Keratinocyte (primary cell): Measurements from ENCODE around the gene DPF3. TPM values are rescaled to one million over a fixed set of nuclear protein-coding genes. Genes with fewer than 3 reads are reported as not detected.

ENCODE experiments used
- DNase-seq: peaks from one replicate; pipeline ENCODE4 v3.0.0-alpha.2; 2011; ENCODE audit warnings: low read depth, missing footprints, low spot score
- FAIRE-seq: peaks from 2 replicates; lab custom pipeline; 2011; peaks lifted over from hg19 to GRCh38; lab: Jason Lieb, UNC
- H2AFZ ChIP-seq: 2 replicates; pipeline ENCODE4 v1.6.0; 2012; ENCODE audit warnings: low read length, control low read depth, inconsistent platforms; ENCODE audit not compliant: control insufficient read depth
- H3K27ac ChIP-seq: 2 replicates; pipeline ENCODE4 v1.5.1; 2011; ENCODE audit warnings: low read length; ENCODE audit not compliant: control insufficient read depth, insufficient read depth
- H3K27me3 ChIP-seq: 3 replicates; pipeline ENCODE4 v1.6.0; 2011; ENCODE audit warnings: low read length; ENCODE audit not compliant: control insufficient read depth, insufficient read depth; ENCODE audit errors: extremely low read depth
- H3K36me3 ChIP-seq, 2 experiments: 2 replicates in 1 of 2; 3 replicates in 1 of 2; pipeline ENCODE4 v1.5.1; 2011; ENCODE audit warnings: low read length in 2 of 2, mild to moderate bottlenecking in 1 of 2; ENCODE audit not compliant: control insufficient read depth in 2 of 2, insufficient read depth in 2 of 2; ENCODE audit errors: extremely low read depth in 1 of 2
- H3K4me1 ChIP-seq: 3 replicates; pipeline ENCODE4 v1.5.1; 2011; ENCODE audit warnings: low read length; ENCODE audit not compliant: control insufficient read depth, insufficient read depth; ENCODE audit errors: extremely low read depth
- H3K4me2 ChIP-seq: 3 replicates; pipeline ENCODE4 v1.6.0; 2011; ENCODE audit warnings: low read depth, low read length; ENCODE audit not compliant: control insufficient read depth, insufficient read depth; ENCODE audit errors: extremely low read depth
- H3K4me3 ChIP-seq, 3 experiments: fragments of 200-600 bp in 1 of 3; sonication (generic) in 1 of 3; 2 replicates in 2 of 3; 3 replicates in 1 of 3; pipeline ENCODE4 v1.5.1; 2011 to 2016; ENCODE audit warnings: low read length in 3 of 3, mild to moderate bottlenecking in 3 of 3, control low read depth in 2 of 3, inconsistent platforms in 1 of 3, low read depth in 1 of 3, mixed read lengths in 1 of 3, mixed run types in 1 of 3, moderate library complexity in 1 of 3; ENCODE audit not compliant: control insufficient read depth in 2 of 3, insufficient read depth in 2 of 3; ENCODE audit errors: extremely low read depth in 1 of 3
- H3K79me2 ChIP-seq: 2 replicates; pipeline ENCODE4 v1.6.0; 2012; ENCODE audit warnings: low read length; ENCODE audit not compliant: control insufficient read depth, insufficient read depth
- H3K9ac ChIP-seq: 3 replicates; pipeline ENCODE4 v1.6.0; 2011; ENCODE audit warnings: low read length; ENCODE audit not compliant: control insufficient read depth, insufficient read depth; ENCODE audit errors: extremely low read depth
- H3K9me1 ChIP-seq: 3 replicates; pipeline ENCODE4 v1.6.0; 2011; ENCODE audit warnings: low read length; ENCODE audit not compliant: control insufficient read depth, insufficient read depth; ENCODE audit errors: extremely low read depth
- H3K9me3 ChIP-seq: 2 replicates; pipeline ENCODE4 v1.5.1; 2012; ENCODE audit warnings: low read depth, low read length; ENCODE audit not compliant: control insufficient read depth
- H4K20me1 ChIP-seq: 3 replicates; pipeline ENCODE4 v1.6.0; 2011; ENCODE audit warnings: low read length; ENCODE audit not compliant: control insufficient read depth, insufficient read depth; ENCODE audit errors: extremely low read depth
- EZH2 ChIP-seq: IDR thresholded peaks from one replicate; pipeline ENCODE4 v1.6.1; 2012; ENCODE audit warnings: inconsistent platforms, mild to moderate bottlenecking, low read length, moderate library complexity
- dilution Hi-C: fragments of 300-500 bp; cut with MboI; formaldehyde crosslinking; loops from one replicate; pipeline ENCODE4 v1.7.0; 2020; ENCODE audit warnings: low sequenced_read_pairs; ENCODE audit not compliant: extremely low pct_ligation_motif_present
- polyA plus RNA-seq, 5 experiments: library from polyadenylated mRNA; depleted of rRNA in 3 of 5; stranded (reverse) in 3 of 5; stranded (forward) in 1 of 5; unstranded in 1 of 5; fragments of >200 nt; gene quantifications; 1 replicate in 1 of 5; 2 replicates in 3 of 5; 3 replicates in 1 of 5; pipeline versions ENCODE4 v1.2.1 to v1.2.3, GENCODE V29; 2011 to 2012; ENCODE audit warnings: missing spikeins in 2 of 5, low read depth in 1 of 5, low replicate concordance in 1 of 5
- small RNA-seq, 3 experiments: library from RNA; depleted of rRNA; stranded (forward); fragments of <200 nt; gene quantifications; one replicate each; pipeline ENCODE3, GENCODE V24; 2012; ENCODE audit warnings: low read depth in 3 of 3, low replicate concordance in 1 of 3; ENCODE audit not compliant: insufficient read length in 3 of 3
- TF ChIP-seq, protein P1 (sequence below), 3 experiments: IDR thresholded peaks in 1 of 3; conservative IDR thresholded peaks in 1 of 3; optimal IDR thresholded peaks in 1 of 3; 2 replicates in 2 of 3; 3 replicates in 1 of 3; pipeline versions ENCODE3 to v1.5.1; 2011; ENCODE audit warnings: low read length in 3 of 3, mild to moderate bottlenecking in 3 of 3, moderate library complexity in 2 of 3, control low read depth in 1 of 3, inconsistent platforms in 1 of 3; ENCODE audit not compliant: insufficient read depth in 2 of 3; ENCODE audit errors: extremely low read depth in 1 of 3

The DPF3 gene
- polyA plus RNA-seq, 1 donor (not counting 4 experiments of a cell fraction or from before 2014, with no cell fraction given), result 1.1 TPM

DNA sequence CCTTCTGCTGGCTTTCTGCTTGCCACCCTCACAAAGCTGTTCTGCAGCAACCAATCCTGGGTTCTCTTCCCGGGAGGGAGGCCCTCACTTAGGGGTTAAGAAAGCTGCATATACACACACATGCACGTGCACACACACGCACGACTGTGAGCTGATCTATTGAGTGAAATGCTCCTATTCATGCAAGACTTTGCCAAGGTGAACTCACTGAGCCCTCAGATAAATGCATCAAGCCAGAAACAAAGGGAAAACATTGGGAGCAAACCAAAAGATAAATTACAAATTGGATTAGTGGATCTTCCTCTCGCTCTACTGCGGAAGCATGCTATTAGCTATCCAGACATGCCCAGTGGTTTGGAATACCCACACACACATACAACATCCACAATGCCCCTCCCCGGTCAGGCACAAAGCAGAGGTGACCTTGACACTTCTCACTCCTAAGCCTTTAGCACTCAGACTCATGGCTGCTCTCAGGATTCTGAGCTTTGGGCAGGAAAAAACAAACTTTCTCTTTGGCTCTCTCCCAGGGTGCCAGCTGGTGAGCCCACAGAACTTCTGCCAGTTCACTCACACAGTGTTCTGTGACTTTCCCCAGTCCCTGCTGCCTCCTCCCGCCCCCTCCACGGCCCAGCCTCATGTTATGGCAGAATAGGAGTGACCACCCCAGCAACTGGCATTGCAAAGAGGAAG lies 320.0 kb downstream of the DPF3 start:
- no peak overlapping the region for H3K27ac ChIP-seq
- no peaks in the 10 kb centered on the region for H4K20me1 ChIP-seq
- dilution Hi-C loops, result no loop called here
- no peak overlapping the region for H3K9ac ChIP-seq
- H3K4me1 ChIP-seq, result no peaks in the 10 kb centered on the region
- no peaks in the 10 kb centered on the region for H3K9me1 ChIP-seq
- FAIRE-seq (no peak), DNase-seq (no peak)
- no peak overlapping the region for H3K4me2 ChIP-seq
- H3K9me3 ChIP-seq, result no peaks in the 10 kb centered on the region
- no peaks in the 10 kb centered on the region for H3K36me3 ChIP-seq
- H3K27me3 ChIP-seq, result peaks cover 7% of the 10 kb centered on the region
- H3K79me2 ChIP-seq, result no peaks in the 10 kb centered on the region
- no peak overlapping the region for H2AFZ ChIP-seq
- no peak overlapping the region for H3K4me3 ChIP-seq
- no peak for TF ChIP-seq EZH2
- TF ChIP-seq, protein P1, sequence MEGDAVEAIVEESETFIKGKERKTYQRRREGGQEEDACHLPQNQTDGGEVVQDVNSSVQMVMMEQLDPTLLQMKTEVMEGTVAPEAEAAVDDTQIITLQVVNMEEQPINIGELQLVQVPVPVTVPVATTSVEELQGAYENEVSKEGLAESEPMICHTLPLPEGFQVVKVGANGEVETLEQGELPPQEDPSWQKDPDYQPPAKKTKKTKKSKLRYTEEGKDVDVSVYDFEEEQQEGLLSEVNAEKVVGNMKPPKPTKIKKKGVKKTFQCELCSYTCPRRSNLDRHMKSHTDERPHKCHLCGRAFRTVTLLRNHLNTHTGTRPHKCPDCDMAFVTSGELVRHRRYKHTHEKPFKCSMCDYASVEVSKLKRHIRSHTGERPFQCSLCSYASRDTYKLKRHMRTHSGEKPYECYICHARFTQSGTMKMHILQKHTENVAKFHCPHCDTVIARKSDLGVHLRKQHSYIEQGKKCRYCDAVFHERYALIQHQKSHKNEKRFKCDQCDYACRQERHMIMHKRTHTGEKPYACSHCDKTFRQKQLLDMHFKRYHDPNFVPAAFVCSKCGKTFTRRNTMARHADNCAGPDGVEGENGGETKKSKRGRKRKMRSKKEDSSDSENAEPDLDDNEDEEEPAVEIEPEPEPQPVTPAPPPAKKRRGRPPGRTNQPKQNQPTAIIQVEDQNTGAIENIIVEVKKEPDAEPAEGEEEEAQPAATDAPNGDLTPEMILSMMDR (optimal IDR thresholded peaks at IDR 0.05 in 1 of 3, IDR thresholded peaks at IDR 0.05 in 1 of 3, conservative IDR thresholded peaks at IDR 0.05 in 1 of 3; ENCODE audit: extremely low read depth in 1 of 3, insufficient read depth in 2 of 3, low read length in 3 of 3), result no peak

Small RNA genes lying within 50 kb of the gene (small RNA-seq; reads per million reads assigned to genes)
- gene RF00019, result 0 reads per million in 3 experiments

Other genes starting within 250 kb of the DPF3 start
- 20.8 to 34.1 TPM (median 26.1 TPM) in 3 replicates for gene DCAF4, start 32.4 kb upstream of the DPF3 start, polyA plus RNA-seq
- 10.6 to 16.6 TPM (median 10.8 TPM) in 3 replicates for gene ZFYVE1, start 133.0 kb upstream of the DPF3 start, polyA plus RNA-seq
- 25.6 to 47.4 TPM (median 27.0 TPM) in 3 replicates for gene RBM25, start 164.4 kb upstream of the DPF3 start, polyA plus RNA-seq
- 19.2 to 32.6 TPM (median 31.6 TPM) in 3 replicates for gene PSEN1, start 242.4 kb upstream of the DPF3 start, polyA plus RNA-seq